Measurements from ENCODE around the gene LRRC32.

Gene LRRC32

GRCh38 chr11:76699451-76700091 lies 29.0 kb upstream of the LRRC32 start:
- DNase-seq (ENCODE audit: low read depth in 2 of 2): no peak

DNA sequence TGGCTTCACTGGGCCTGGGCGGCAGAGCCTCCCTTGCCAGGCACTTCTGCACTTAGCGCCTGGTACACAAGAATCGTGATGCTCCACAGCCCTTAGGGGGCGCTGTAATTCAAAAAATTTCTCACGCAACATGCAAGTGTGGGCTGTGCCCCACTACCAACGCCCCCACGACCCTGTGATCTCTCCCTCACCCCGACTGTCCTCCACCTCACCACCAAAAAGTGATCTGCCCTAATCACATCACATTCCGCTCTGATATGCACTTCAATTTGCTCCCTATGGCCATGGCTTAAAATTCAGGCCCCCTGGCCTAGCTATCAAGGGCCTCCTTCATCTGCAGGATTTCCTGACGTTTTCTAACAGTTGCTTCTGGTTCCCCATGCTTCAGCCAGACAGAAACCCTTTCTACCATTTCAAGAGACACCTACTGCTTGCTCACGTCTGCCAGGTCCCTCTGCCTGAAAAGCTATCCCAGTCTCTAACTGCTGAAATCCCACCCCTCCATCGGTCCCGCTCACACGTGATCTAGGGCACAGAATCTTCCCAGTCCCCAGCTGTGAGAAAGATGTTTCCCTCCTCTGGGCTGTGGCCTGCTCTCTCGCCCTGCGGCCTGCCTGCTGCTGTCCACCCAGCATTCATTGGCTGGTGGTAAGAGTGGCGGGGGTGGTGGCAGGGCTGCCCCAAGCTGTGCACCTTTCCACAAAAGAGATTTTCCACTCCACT lies 27.9 kb upstream of the LRRC32 start:
- no peak for DNase-seq (ENCODE audit: low read depth in 2 of 2)

GRCh38 chr11:76696756-76697155 lies 26.2 kb upstream of the LRRC32 start:
- DNase-seq (ENCODE audit: low read depth in 2 of 2): no peak

DNA sequence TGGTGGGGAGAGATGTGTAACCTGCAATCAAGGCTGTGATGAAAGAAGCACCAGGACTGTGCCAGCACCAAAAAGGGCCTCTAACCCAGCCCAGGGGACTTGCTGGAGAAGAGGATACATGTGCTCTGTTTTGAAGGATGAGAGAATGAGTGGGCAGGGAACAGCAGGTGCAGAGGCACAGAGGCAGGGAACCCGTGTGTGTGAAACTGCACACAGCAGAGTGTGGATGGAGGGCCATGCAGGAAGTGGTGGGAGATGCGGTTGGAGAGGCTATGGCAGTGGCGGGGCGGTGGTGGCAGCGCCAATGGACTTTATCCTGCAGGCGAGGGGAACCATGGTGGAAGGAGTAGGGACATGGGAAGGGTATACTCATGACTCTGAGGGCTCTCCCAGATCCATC lies 25.2 kb upstream of the LRRC32 start:
- no peak for DNase-seq (ENCODE audit: low read depth in 2 of 2)

DNA sequence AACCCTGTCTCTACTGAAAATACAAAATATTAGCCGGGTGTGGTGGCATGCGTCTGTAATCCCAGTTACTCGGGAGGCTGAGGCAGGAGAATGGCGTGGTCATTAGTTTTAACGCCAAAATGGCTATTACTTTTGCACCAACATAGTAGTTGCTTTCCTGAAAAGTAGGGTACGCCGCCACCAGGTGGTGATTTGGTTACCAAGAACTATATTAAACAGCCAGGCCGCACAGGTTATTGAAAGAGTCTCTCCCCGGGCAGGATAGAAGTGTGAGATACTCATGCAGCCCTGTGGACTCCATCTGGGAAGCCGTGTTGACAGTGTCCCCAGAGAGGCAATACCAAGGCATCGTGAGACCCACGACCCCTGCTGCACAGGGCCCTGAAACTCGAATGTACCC lies 24.6 kb upstream of the LRRC32 start:
- DNase-seq (ENCODE audit: low read depth in 2 of 2): no peak

DNA sequence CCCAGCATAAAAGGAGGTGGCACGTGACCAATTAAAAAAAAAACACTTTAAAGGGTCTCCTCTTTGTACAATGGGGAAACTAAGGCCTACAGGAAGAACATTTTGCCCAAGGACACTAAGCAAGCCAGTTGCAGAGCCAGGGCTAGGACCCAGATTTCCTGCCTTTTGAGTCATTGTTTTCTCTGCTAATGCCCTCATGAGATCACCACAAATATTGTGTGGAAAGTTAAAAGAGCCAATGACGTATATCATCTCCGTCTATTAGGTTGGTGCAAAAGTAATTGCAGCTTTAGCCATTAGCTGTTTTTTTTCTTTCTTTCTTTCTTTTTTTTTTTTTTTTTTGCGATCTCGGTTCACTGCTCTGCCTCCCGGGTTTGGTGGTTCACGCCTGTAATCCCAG lies 24.1 kb upstream of the LRRC32 start:
- DNase-seq (ENCODE audit: low read depth in 2 of 2): no peak

DNA sequence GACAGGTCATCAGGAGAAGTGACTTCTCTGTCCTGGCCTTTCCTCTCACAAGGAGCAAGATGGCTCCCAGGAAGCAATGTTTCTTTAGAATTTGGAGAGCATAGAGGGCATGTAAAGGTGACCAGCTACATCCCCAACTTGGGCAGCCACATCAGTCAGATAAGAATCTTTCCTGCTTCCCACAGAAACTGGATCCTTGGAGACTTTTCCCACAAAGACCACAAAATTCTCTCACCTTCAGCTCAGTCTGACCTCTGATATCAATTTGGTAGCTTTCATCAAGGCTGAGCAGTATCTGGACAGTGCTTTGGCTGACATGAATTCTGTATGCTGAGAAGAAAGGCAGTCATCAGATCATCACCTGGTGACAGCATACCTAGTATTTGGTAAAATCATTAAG lies 23.3 kb upstream of the LRRC32 start:
- DNase-seq (ENCODE audit: low read depth in 2 of 2): no peak

DNA sequence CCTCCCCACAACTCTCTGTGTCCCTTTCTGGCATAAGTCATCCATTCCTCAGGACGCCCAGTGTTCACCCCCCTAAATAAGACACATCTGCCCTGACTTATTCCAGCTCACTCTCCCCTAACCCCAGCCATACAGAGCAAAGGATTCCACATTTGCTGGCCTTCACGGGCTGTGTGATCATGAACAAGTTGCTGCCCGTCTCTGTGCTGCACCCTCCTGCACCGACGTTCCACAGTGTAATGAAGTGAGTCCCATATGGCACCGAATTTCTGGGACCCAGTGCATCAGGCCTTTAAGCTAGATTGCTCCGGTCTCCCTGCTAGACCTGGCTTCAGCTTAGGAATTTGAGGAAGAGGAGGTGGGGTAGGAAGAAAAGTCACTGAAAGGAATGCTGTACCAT lies 22.4 kb upstream of the LRRC32 start:
- DNase-seq (ENCODE audit: low read depth in 2 of 2): no peak

GRCh38 chr11:76691655-76692054 lies 21.1 kb upstream of the LRRC32 start:
- no peak for DNase-seq (ENCODE audit: low read depth in 2 of 2)

DNA sequence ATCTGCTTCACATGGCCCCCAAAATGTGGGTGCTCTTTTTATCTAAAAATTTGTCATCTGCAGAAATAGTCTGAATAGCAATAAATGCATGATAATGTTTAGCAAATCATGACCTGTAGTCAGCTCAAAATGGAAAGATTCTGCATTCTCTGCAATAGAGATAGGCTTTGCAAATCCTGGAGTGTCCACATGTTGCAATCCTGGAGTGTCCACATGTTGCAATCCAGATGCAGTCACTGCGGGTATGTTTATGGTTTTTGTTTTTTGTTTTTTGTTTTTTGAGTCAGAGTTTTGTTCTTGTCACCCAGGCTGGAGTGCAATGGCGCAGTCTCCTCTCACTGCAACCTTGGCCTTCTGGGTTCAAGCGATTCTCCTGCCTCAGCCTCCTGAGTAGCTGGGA lies 20.2 kb upstream of the LRRC32 start:
- no peak for DNase-seq (ENCODE audit: low read depth in 2 of 2)

DNA sequence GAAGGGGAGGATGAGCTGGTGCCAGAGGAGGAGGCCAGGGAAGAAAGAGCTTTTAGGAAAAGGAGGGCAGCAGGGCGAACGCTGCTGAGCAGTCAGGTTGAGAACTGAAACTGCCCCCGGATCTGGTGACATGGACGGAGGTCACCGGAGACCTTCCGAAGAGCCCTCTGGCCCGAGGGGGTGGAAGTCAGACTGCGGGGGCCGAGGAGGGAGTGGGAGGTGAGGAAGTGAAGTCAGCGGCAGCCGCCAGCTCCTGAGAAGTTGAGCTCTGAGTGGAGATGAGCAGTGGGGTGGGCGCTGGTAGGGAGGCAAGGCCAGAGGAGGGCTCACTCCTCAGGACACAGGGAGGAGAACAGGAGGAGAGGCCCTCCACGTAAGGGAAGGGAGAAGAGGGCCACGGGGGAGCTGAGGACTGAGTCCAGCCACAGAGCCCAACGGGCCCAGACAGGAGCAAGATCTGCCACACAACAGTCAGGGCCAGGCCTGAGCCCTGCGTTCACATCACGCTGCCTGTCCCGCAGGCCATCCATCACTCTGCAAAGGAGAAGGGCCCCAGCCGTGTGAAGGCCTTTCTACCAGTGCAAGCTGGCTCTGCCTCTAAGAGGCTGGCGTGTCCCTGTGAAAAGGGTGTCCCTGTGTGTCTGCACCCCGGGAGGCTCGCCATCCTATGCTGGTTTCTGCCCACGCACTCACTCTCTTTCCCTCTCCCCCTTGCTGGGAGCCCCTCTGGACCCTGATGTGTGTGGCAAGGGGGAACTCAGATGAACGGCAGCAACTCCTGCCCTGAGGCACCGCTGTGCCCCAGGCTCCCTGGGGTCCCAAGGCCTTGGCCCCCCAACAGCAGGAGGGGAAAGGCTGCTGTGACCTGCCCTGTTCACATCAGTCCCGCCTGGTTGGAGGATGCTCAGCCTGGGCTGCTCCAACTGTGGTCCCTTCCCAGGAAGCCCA lies 19.0 kb upstream of the LRRC32 start:
- no peak for DNase-seq (ENCODE audit: low read depth in 2 of 2)

DNA sequence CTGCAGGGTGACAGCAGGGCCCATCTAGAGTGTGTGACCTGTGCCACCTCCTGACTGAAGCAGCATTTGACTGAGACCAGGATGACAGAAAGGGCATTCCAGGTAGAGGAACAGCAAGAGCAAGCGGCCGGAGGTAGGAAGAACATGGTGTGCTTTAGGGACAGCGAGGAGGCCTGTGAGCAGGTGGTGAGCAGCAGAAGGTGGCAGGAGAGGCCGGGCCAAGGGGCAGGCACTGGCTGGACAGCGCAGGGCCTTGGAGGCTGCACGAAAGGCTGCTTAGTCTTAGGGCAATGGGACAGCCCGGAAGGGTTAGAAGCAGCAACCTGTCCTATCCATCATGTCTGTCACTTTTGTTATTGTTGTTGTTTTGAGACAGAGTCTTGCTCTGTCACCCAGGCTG lies 17.6 kb upstream of the LRRC32 start:
- DNase-seq (ENCODE audit: low read depth in 2 of 2): no peak

DNA sequence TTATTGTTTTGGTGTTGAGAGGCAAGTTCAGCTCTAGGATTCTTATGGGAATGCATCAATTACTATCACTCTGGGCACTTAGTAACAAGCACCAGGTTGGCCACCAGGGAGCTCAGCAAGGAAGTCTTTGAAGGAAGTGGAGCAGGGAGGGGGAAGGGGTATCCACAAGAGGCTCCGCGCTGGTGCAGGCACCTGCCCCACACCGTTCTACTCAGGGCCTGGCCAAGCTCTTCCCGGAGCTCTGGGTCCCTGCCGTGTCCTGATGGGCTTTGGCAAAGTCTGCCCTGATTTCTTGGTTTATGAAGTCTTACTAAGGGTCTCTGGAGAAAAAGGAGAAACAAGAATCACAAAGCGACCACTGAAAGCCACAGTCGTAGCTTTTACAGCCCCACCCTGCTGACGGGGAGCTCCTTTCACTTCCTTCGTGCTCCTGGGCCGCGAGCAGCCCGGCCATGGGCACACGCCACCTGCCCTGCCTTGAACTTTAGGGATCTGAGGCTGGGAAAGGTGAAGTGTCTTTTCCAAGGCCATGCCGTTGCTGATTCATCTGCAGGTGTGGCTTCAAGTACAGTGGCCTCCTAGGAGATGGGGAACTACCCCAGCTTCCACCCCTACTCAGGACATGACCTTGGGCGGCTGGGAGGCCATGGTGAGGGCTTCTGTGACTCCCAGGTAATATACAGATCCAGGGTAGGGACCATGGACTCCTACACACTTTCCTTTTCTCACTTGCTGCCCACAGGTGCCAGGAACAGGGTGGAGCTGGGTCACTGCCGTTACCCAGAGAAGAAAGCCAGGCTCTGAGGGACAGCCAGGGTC lies 15.9 kb upstream of the LRRC32 start:
- DNase-seq (ENCODE audit: low read depth in 2 of 2): no peak

DNA sequence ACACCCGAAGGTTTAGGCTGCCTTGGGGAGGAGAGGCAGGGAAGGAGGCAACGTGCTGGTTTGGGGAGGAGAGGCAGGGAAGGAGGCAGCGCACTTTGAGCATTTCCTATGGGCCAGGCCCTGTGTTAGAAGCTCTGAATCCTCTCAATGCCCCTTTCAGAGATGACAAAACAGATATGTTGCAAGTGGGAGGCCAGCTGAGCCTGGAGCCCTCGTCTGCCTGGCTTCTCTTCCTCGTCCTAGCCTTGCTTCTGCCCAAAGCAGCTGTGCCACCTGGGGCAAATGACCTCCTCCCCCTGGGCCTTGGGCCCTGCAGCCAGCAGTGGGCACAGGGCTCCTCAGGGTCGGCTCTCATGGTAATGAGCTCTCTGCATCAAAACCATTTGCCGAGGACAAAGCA lies 15.3 kb upstream of the LRRC32 start:
- no peak for DNase-seq (ENCODE audit: low read depth in 2 of 2)

DNA sequence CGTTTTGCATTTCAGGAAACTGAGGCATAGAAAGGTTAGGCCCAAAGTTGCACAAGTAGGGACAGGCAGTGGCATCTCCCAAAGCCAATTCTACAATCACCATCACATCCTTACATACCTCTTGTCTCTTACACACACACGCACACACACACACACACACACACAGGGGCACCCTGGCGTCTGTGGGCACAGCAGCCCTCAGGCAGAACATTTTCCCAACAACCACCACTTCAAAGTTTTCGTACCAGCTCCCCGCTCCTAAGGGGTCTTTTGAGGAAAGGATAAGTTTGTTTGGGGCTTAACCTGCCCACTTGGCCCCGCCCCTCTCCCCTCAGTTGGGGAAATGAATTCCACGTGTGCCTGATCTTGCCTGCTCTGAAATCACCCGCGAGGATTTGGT lies 14.7 kb upstream of the LRRC32 start:
- DNase-seq (ENCODE audit: low read depth in 2 of 2): no peak

GRCh38 chr11:76684516-76684915 lies 14.0 kb upstream of the LRRC32 start:
- DNase-seq (ENCODE audit: low read depth in 2 of 2): no peak

- DNase-seq (ENCODE audit: low read depth in 2 of 2): no peak
These were observed 12.9 kb upstream of the LRRC32 start for GRCh38 chr11:76683161-76684095.

DNA sequence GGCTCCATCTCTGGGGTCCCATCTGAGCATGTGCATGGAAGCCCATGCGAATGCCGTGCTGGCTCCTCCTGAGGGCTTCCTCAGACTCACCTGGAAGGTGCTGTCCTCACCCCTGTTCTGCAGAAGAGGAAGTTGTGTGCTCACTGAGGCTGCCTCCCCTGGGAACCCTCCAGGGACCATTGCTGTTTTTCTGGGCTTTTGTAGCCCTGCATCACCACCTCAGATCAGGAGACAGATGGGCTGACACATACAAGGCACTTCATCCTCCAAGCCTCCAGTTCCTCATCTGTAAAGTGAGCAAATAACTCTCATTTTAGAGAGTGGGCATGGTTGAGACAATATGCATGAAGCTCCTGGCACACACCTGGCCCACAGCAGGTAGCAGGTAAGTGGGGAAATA lies 12.1 kb upstream of the LRRC32 start:
- no peak for DNase-seq (ENCODE audit: low read depth in 2 of 2)

- DNase-seq (ENCODE audit: low read depth in 2 of 2): no peak
These were observed 11.6 kb upstream of the LRRC32 start for GRCh38 chr11:76682106-76682505.

- DNase-seq (ENCODE audit: low read depth in 2 of 2): peak; percentile 20 to 27
These were observed 10.2 kb upstream of the LRRC32 start for GRCh38 chr11:76680518-76681425.
